ENCODE measurements around the gene COL24A1.
"Not testable (repeated sequence)": the region's sequence is repeated elsewhere in the genome, so short reads cannot be mapped to it uniquely, and the experiment has no call there.

Gene COL24A1

GRCh38 chr1:86151427-86151826, 5.1 kb downstream of the COL24A1 start:
- DNase-seq = no peak

- no peak for DNase-seq
Measured at GRCh38 chr1:86150553-86151055, 6.0 kb downstream of the COL24A1 start.

- DNase-seq = no peak
Measured at GRCh38 chr1:86149591-86149990, 7.0 kb downstream of the COL24A1 start.

- DNase-seq = no peak
Measured at GRCh38 chr1:86147755-86148154, 8.8 kb downstream of the COL24A1 start.

GRCh38 chr1:86146566-86146965, 10.0 kb downstream of the COL24A1 start:
- DNase-seq = no peak

GRCh38 chr1:86140281-86140880, 16.2 kb downstream of the COL24A1 start:
- DNase-seq = no peak

GRCh38 chr1:86138746-86139145, 17.8 kb downstream of the COL24A1 start:
- no peak for DNase-seq

- DNase-seq = no peak
Measured at GRCh38 chr1:86137436-86137835, 19.1 kb downstream of the COL24A1 start.

GRCh38 chr1:86119214-86119764, 37.3 kb downstream of the COL24A1 start:
- DNase-seq = no peak

GRCh38 chr1:86114816-86115400, 41.7 kb downstream of the COL24A1 start:
- no peak for DNase-seq

GRCh38 chr1:86114236-86114635, 42.3 kb downstream of the COL24A1 start:
- DNase-seq = no peak

GRCh38 chr1:86111590-86111989, 45.0 kb downstream of the COL24A1 start:
- DNase-seq = not testable (repeated sequence)

- DNase-seq = no peak
Measured at GRCh38 chr1:86110451-86111129, 46.0 kb downstream of the COL24A1 start.

GRCh38 chr1:86105533-86105866, 51.1 kb downstream of the COL24A1 start:
- DNase-seq = no peak

- no peak for DNase-seq
Measured at GRCh38 chr1:86104606-86105532, 51.7 kb downstream of the COL24A1 start.

- DNase-seq = no peak
Measured at GRCh38 chr1:86101616-86102015, 55.0 kb downstream of the COL24A1 start.

GRCh38 chr1:86100401-86100800, 56.2 kb downstream of the COL24A1 start:
- no peak for DNase-seq

GRCh38 chr1:86089765-86090164, 66.8 kb downstream of the COL24A1 start:
- DNase-seq = no peak

GRCh38 chr1:86085741-86086409, 70.7 kb downstream of the COL24A1 start:
- DNase-seq = no peak

- DNase-seq = no peak
Measured at GRCh38 chr1:86084998-86085397, 71.6 kb downstream of the COL24A1 start.

GRCh38 chr1:86082183-86082582, 74.4 kb downstream of the COL24A1 start:
- DNase-seq = no peak

- not testable (repeated sequence) for DNase-seq
Measured at GRCh38 chr1:86072474-86072873, 84.1 kb downstream of the COL24A1 start.

Measured in DMS79 (cell line).